ENCODE results near the gene ZNF408. TPM values are rescaled to one million over a fixed set of nuclear protein-coding genes. Genes with fewer than 3 reads are reported as not detected.

ZNF408 gene
- 5.4 TPM for total RNA-seq

DNA sequence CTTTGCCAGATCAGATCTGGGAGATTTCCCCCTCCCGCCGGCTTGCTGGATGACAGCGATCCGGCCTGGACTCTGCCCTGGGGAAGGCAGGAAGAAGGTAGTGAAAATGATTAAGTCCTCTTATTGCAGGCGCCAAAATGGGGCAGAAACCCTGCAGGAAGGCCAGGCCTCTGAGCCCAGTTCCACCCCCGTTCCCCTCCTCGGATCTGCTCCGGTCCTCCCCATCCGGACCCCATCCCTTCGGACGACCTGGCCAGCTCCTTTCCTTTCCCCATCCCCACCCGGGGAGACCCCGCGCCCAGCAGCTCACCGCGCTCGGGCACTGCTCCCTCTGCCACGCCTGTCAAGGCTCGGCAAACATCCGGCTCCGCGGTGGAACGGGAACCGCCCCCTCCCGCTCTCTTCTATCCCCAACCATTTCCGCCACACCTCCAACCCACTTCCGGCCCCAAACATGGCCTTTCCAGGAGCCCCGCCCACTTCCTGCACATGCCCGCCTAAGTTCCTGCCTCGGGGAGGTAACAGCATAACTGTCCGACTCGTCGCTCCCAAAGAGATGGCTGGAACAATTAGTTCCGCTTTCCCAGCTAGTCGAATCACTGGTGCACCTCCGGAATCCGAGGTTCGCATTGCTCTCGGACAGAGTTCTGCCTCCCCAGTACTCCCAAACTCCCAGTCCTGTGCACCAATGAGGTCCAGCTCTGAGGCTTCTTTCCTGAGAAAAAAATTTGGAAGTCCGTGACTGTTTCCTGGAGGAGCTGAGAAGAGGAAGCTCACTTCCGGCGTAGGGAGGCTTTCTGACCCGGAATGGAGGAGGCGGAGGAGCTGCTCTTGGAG, at the start of gene ZNF408, which contains the start of gene ARHGAP1:
ZNF408 (plus strand) TSS at position 791 of the 837 bp plus-strand sequence; CDS start at position 808, 17 bp downstream.
ARHGAP1 (minus strand) TSS at position 379 of the 837 bp plus-strand sequence. CDS start 4,512 bp downstream, outside the sequence.

GRCh38 chr11:46719048-46719542, 18.3 kb downstream of the ZNF408 start, which contains the start of gene F2:
Gene F2, plus strand, starts transcription at chr11:46719213. Its CDS starts 23 bp downstream, at chr11:46719236.

Small RNAs within 50 kb of the gene (small RNA-seq; reads per million reads assigned to genes)
- gene MIR5582 (ENCODE audit: low replicate concordance) = not detected

Other genes starting within 250 kb of the ZNF408 start
- gene AMBRA1, start 107.0 kb upstream of the ZNF408 start, total RNA-seq = 46.8 TPM
- gene HARBI1, start 83.8 kb upstream of the ZNF408 start, total RNA-seq = 5.2 TPM
- 77.1 TPM for gene ATG13, start 83.5 kb upstream of the ZNF408 start, total RNA-seq
- 36.0 TPM for gene ARHGAP1, start 412 bp upstream of the ZNF408 start, total RNA-seq
- gene F2, start 18.2 kb downstream of the ZNF408 start, total RNA-seq = 0.35 TPM
- gene CKAP5, start 145.2 kb downstream of the ZNF408 start, total RNA-seq = 79.1 TPM
- gene LRP4, start 217.5 kb downstream of the ZNF408 start, total RNA-seq = 25.2 TPM
- gene CSTPP1, start 235.7 kb downstream of the ZNF408 start, total RNA-seq = 37.1 TPM

Data from metanephros (tissue), 2 donors.